GM18505 (cell line): Measurements from ENCODE around the gene CORO1C.
A peak's percentile ranks its signal among the peaks of the same experiment; 100 is the strongest.
"Not testable (repeated sequence)": the region's sequence is repeated elsewhere in the genome, so short reads cannot be mapped to it uniquely, and the experiment has no call there.

Source experiments
- ATAC-seq: cut with Tn5 transposase; IDR thresholded peaks from one replicate; pipeline ENCODE4 v1.9.1; 2021; ENCODE audit not compliant: unreplicated experiment
- POLR2A ChIP-seq: IDR thresholded peaks from 4 replicates; pipeline ENCODE4 v1.6.1; 2011; ENCODE audit warnings: borderline replicate concordance; ENCODE audit not compliant: insufficient read depth, insufficient read length; ENCODE audit errors: extremely low read depth

Gene CORO1C

GRCh38 chr12:108745641-108746040, 14.3 kb upstream of the CORO1C start:
- no peak for TF ChIP-seq POLR2A
- no peak for ATAC-seq

- TF ChIP-seq POLR2A: no peak
These were observed 12.9 kb upstream of the CORO1C start for GRCh38 chr12:108744021-108744897.

GRCh38 chr12:108738170-108738569, 6.9 kb upstream of the CORO1C start:
- no peak for ATAC-seq
- TF ChIP-seq POLR2A: no peak

More at GRCh38 chr12:108744021-108744897, 12.9 kb upstream of the CORO1C start:
- no peak for ATAC-seq

- ATAC-seq: no peak
- no peak for TF ChIP-seq POLR2A
These were observed 4.5 kb upstream of the CORO1C start for GRCh38 chr12:108735855-108736254.

GRCh38 chr12:108734200-108734906, 3.0 kb upstream of the CORO1C start:
- TF ChIP-seq POLR2A: no peak
- ATAC-seq: no peak

- ATAC-seq: not testable (repeated sequence)
These were observed 1.9 kb upstream of the CORO1C start for GRCh38 chr12:108733230-108733531.

- no peak for ATAC-seq
- no peak for TF ChIP-seq POLR2A
These were observed 1.3 kb upstream of the CORO1C start for GRCh38 chr12:108732489-108733229.

GRCh38 chr12:108731866-108732461, 646 bp upstream of the CORO1C start:
- ATAC-seq: peak; percentile 44
- no peak for TF ChIP-seq POLR2A

GRCh38 chr12:108730365-108731104, 783 bp downstream of the CORO1C start:
- no peak for ATAC-seq

GRCh38 chr12:108729612-108730364, 1.5 kb downstream of the CORO1C start:
- TF ChIP-seq POLR2A: no peak
- ATAC-seq: no peak

More at GRCh38 chr12:108730365-108731104, 783 bp downstream of the CORO1C start:
- TF ChIP-seq POLR2A: peak; percentile 52

- TF ChIP-seq POLR2A: no peak
- no peak for ATAC-seq
These were observed 2.3 kb downstream of the CORO1C start for GRCh38 chr12:108728820-108729611.
